Loucy (cell line): Measurements from ENCODE around the gene SLC9A4.

Experiments
- H2AFZ ChIP-seq: fragments of 200-600 bp; sonication (generic); 2 replicates; pipeline ENCODE4 v1.6.0; 2016; ENCODE audit warnings: antibody characterized with exemption, mild to moderate bottlenecking, low read length, moderate library complexity
- H3F3A ChIP-seq: fragments of 200-600 bp; 2 replicates; pipeline ENCODE4 v1.6.0; 2016; ENCODE audit warnings: antibody characterized with exemption, low read depth, mild to moderate bottlenecking
- H3K27me3 ChIP-seq: fragments of 200-600 bp; sonication (generic); 2 replicates; pipeline ENCODE4 v1.6.1; 2014; ENCODE audit warnings: low read length, mild to moderate bottlenecking; ENCODE audit not compliant: insufficient read depth, poor library complexity, severe bottlenecking
- H3K36me3 ChIP-seq: fragments of 200-600 bp; sonication (generic); 2 replicates; pipeline ENCODE4 v1.6.1; 2016; ENCODE audit warnings: low read length; ENCODE audit not compliant: insufficient read depth
- H3K4me1 ChIP-seq: fragments of 200-600 bp; sonication (generic); 2 replicates; pipeline ENCODE4 v1.5.1; 2014; ENCODE audit warnings: low read length, mild to moderate bottlenecking; ENCODE audit not compliant: insufficient read depth, poor library complexity, severe bottlenecking
- H3K4me2 ChIP-seq: fragments of 200-600 bp; sonication (generic); 2 replicates; pipeline ENCODE4 v1.6.0; 2014; ENCODE audit warnings: antibody characterized with exemption, low read length, low read depth, mild to moderate bottlenecking; ENCODE audit not compliant: poor library complexity, severe bottlenecking
- H3K4me3 ChIP-seq: fragments of 200-600 bp; sonication (generic); 2 replicates; pipeline ENCODE4 v1.5.1; 2014; ENCODE audit warnings: low read length, mild to moderate bottlenecking, mixed read lengths; ENCODE audit not compliant: poor library complexity, severe bottlenecking
- H3K79me2 ChIP-seq: fragments of 200-600 bp; sonication (generic); 2 replicates; pipeline ENCODE4 v1.6.1; 2014; ENCODE audit warnings: low read length; ENCODE audit not compliant: insufficient read depth
- H3K9ac ChIP-seq: fragments of 200-600 bp; sonication (generic); 2 replicates; pipeline ENCODE4 v1.6.0; 2014; ENCODE audit warnings: mild to moderate bottlenecking, low read depth, low read length, moderate library complexity; ENCODE audit not compliant: poor library complexity, severe bottlenecking
- H3K9me2 ChIP-seq: fragments of 200-600 bp; sonication (generic); replicated peaks from 2 replicates; pipeline ENCODE4 v1.6.1; 2016; ENCODE audit warnings: low read depth, low read length, mixed read lengths
- H3K9me3 ChIP-seq: fragments of 200-600 bp; sonication (generic); 2 replicates; pipeline ENCODE4 v1.6.1; 2014; ENCODE audit warnings: mild to moderate bottlenecking, antibody characterized with exemption, low read length, low read depth; ENCODE audit not compliant: insufficient read depth
- H4K20me1 ChIP-seq: fragments of 200-600 bp; sonication (generic); 2 replicates; pipeline ENCODE4 v1.6.0; 2014; ENCODE audit warnings: antibody characterized with exemption, low read length, mild to moderate bottlenecking; ENCODE audit not compliant: insufficient read depth, poor library complexity, severe bottlenecking
- EZH2phosphoT487 ChIP-seq: fragments of 200-600 bp; IDR thresholded peaks from 2 replicates; pipeline ENCODE4 v1.6.1; 2018; ENCODE audit warnings: antibody characterized with exemption, mild to moderate bottlenecking, moderate library complexity, borderline replicate concordance
- TF ChIP-seq, protein P1 (sequence below): fragments of 200-600 bp; sonication (generic); conservative IDR thresholded peaks from 2 replicates; pipeline ENCODE4 v1.5.1; 2014; ENCODE audit warnings: mild to moderate bottlenecking, antibody characterized with exemption, low read length

Gene SLC9A4

DNA sequence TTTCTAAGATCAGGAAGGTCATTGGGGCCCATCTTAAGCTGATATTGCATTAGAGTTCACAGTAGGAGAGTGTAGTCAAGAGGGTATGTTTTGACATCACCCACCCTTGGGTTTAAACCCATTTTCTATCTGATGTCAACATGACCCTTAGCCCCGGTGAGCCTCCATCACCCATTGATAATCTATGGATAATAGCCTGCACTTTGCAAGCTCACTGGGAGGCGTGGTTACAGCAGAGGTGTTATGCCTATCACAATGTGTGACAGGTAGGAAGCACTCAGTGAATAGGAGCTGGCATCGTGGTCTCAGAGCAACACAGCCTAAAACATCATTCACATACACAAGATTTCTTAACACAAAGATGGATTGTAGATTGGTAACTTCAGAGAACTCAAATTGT lies 28.8 kb upstream of the SLC9A4 start:
- no peak overlapping the region for H2AFZ ChIP-seq
- H3K79me2 ChIP-seq = no peaks in the 10 kb centered on the region
- no peak overlapping the region for H3K4me2 ChIP-seq
- H3F3A ChIP-seq = no peaks in the 10 kb centered on the region
- H3K9me3 ChIP-seq = no peaks in the 10 kb centered on the region
- TF ChIP-seq, protein P1, sequence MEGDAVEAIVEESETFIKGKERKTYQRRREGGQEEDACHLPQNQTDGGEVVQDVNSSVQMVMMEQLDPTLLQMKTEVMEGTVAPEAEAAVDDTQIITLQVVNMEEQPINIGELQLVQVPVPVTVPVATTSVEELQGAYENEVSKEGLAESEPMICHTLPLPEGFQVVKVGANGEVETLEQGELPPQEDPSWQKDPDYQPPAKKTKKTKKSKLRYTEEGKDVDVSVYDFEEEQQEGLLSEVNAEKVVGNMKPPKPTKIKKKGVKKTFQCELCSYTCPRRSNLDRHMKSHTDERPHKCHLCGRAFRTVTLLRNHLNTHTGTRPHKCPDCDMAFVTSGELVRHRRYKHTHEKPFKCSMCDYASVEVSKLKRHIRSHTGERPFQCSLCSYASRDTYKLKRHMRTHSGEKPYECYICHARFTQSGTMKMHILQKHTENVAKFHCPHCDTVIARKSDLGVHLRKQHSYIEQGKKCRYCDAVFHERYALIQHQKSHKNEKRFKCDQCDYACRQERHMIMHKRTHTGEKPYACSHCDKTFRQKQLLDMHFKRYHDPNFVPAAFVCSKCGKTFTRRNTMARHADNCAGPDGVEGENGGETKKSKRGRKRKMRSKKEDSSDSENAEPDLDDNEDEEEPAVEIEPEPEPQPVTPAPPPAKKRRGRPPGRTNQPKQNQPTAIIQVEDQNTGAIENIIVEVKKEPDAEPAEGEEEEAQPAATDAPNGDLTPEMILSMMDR = no peak
- TF ChIP-seq EZH2phosphoT487 = no peak
- no peak overlapping the region for H3K4me3 ChIP-seq
- no peaks in the 10 kb centered on the region for H3K27me3 ChIP-seq
- H4K20me1 ChIP-seq = no peaks in the 10 kb centered on the region
- no peaks in the 10 kb centered on the region for H3K9me2 ChIP-seq
- H3K9ac ChIP-seq = no peak overlapping the region
- H3K4me1 ChIP-seq = no peaks in the 10 kb centered on the region
- peaks cover 67% of the 10 kb centered on the region; the same call in 1 of the 2 replicates for H3K36me3 ChIP-seq

DNA sequence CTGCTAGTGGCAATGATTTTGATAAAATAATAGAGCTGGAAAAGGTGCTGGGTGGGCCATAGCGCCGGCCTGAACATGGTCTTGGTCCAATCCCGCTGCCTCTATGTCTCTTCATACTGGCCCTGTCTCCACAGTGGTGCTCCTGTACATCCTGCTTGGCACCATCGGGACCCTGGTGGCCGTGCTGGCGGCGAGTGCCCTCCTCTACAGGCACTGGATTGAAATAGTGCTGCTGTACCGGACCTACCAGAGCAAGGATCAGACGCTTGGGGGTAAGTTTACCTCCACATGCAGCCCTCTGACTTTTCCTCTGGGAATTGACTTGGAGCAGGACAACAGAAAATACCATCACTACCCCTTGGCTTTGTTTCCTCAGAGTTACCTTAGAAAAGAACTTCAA lies 26.1 kb upstream of the SLC9A4 start:
- Histone ChIP-seq H4K20me1 (no peaks in the 10 kb centered on the region), H3K9me2 (no peaks in the 10 kb centered on the region), H3K9ac (no peak overlapping the region), H3K79me2 (no peaks in the 10 kb centered on the region), H3F3A (no peaks in the 10 kb centered on the region), H3K27me3 (no peaks in the 10 kb centered on the region), H3K36me3 (peaks cover 70% of the 10 kb centered on the region; the same call in 1 of the 2 replicates), H3K9me3 (no peaks in the 10 kb centered on the region), H2AFZ (no peak overlapping the region), H3K4me1 (no peaks in the 10 kb centered on the region), H3K4me2 (no peak overlapping the region), H3K4me3 (no peak overlapping the region)
- TF ChIP-seq, protein P1 = no peak
- TF ChIP-seq EZH2phosphoT487 = no peak

DNA sequence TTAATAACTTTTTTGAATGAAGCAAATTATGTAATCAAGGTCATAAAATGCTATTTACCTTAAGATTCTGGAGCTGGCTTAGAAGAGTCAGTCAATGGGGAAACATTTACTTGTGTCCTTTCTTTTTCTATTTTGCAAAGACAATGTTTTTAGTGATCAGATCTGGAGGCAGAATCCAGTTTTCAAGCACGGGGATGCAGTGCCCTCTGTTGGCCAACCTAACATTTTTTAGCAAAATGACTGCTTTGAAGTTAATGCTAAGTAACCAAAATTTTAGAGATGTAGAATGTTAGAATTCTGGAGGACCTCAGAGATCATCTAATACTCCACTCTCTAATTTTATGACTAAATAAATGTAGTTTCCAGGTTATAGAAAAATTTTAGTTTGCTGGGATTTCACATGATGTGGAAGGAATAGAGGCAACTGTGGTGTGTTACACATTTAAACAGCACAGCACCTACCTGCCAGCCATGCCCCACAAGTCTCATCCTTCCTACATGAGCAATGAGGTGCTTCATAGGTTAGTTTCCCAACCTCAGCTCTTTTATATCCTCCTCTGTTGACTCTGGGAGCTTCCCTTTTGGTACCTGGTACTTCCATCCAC lies 23.6 kb upstream of the SLC9A4 start:
- Histone ChIP-seq H3K9me3 (no peaks in the 10 kb centered on the region), H3K4me3 (no peak overlapping the region), H3K27me3 (no peaks in the 10 kb centered on the region), H3K36me3 (peaks cover 71% of the 10 kb centered on the region; the same call in 1 of the 2 replicates), H3K4me2 (no peak overlapping the region), H3K79me2 (no peaks in the 10 kb centered on the region), H4K20me1 (no peaks in the 10 kb centered on the region), H3F3A (no peaks in the 10 kb centered on the region), H3K4me1 (no peaks in the 10 kb centered on the region), H2AFZ (no peak overlapping the region), H3K9me2 (no peaks in the 10 kb centered on the region), H3K9ac (no peak overlapping the region)
- TF ChIP-seq, protein P1 = peak; percentile 86
- no peak for TF ChIP-seq EZH2phosphoT487
